ENCODE data around the gene STXBP4. TPM values are rescaled to one million over a fixed set of nuclear protein-coding genes. Genes with fewer than 3 reads are reported as not detected.

STXBP4 gene
- total RNA-seq, 1 experiment from 2014 or later: 16.5 TPM

- no CpG with 5 or more reads among the region's 1 CpG for WGBS (ENCODE audit: extremely low coverage, insufficient read length, low lambda C conversion rate)
- Mint-ChIP-seq H3K4me3 (no peak overlapping the region), H3K36me3 (ENCODE audit: insufficient read depth in 1 of 3, low read depth in 3 of 3) (no peaks in the 10 kb centered on the region), H3K4me1 (peaks cover 2 to 5% of the 10 kb centered on the region in 2 experiments), H3K27ac (no peak overlapping the region; a peak in 1 of 7 replicates), H3K9me3 (no peaks in the 10 kb centered on the region), H3K27me3 (ENCODE audit: low read depth) (no peaks in the 10 kb centered on the region)
- Histone ChIP-seq H3K79me1 (ENCODE audit: insufficient read depth, low read depth, low read length, poor library complexity, severe bottlenecking) (no peaks in the 10 kb centered on the region), H2BK120ac (ENCODE audit: low read depth, low read length, poor library complexity, severe bottlenecking) (no peak overlapping the region), H3K23ac (ENCODE audit: insufficient read length, low read depth, low read length) (no peak overlapping the region), H3K9ac (ENCODE audit: extremely low read depth, insufficient read length, low read length) (no peak overlapping the region), H2BK12ac (ENCODE audit: insufficient read length, low read depth, low read length) (no peak overlapping the region), H4K91ac (ENCODE audit: insufficient read length, low read depth, low read length) (no peak overlapping the region), H2BK15ac (ENCODE audit: low read depth, low read length) (no peak overlapping the region), H3K4ac (ENCODE audit: low read depth, low read length) (no peak overlapping the region), H3K14ac (ENCODE audit: insufficient read depth, low read length) (no peak overlapping the region), H2AK5ac (ENCODE audit: insufficient read length, low read length) (no peak overlapping the region), H3K9me3 (ENCODE audit: control insufficient read depth, low read depth, low read length) (no peaks in the 10 kb centered on the region), H2BK5ac (ENCODE audit: insufficient read length, low read length) (no peak overlapping the region), H3K27ac (ENCODE audit: insufficient read length, low read depth, low read length) (no peak overlapping the region), H3T11ph (ENCODE audit: low read length) (no peak overlapping the region), H3K18ac (ENCODE audit: insufficient read length, low read depth, low read length) (no peak overlapping the region), H4K8ac (replicated peaks; ENCODE audit: insufficient read length, low read depth, low read length) (no peak overlapping the region), H3K56ac (ENCODE audit: insufficient read length, low read depth, low read length) (no peak overlapping the region), H4K5ac (ENCODE audit: insufficient read length, low read depth, low read length) (no peak overlapping the region), H2AFZ (ENCODE audit: low read length) (no peak overlapping the region), H3K79me2 (ENCODE audit: insufficient read depth, low read length) (no peaks in the 10 kb centered on the region), H3K4me2 (ENCODE audit: insufficient read depth, insufficient read length, low read length) (no peak overlapping the region), H3K4me1 (ENCODE audit: insufficient read depth, low read length) (no peaks in the 10 kb centered on the region), H3K23me2 (ENCODE audit: insufficient read length, low read depth, low read length, poor library complexity, severe bottlenecking) (no peaks in the 10 kb centered on the region), H4K20me1 (ENCODE audit: control insufficient read depth, insufficient read depth, insufficient read length) (no peaks in the 10 kb centered on the region), H3K27me3 (ENCODE audit: insufficient read depth, low read length) (no peaks in the 10 kb centered on the region), H2BK20ac (ENCODE audit: low read depth, low read length, poor library complexity, severe bottlenecking) (no peak overlapping the region)
- TF ChIP-seq, protein P1, sequence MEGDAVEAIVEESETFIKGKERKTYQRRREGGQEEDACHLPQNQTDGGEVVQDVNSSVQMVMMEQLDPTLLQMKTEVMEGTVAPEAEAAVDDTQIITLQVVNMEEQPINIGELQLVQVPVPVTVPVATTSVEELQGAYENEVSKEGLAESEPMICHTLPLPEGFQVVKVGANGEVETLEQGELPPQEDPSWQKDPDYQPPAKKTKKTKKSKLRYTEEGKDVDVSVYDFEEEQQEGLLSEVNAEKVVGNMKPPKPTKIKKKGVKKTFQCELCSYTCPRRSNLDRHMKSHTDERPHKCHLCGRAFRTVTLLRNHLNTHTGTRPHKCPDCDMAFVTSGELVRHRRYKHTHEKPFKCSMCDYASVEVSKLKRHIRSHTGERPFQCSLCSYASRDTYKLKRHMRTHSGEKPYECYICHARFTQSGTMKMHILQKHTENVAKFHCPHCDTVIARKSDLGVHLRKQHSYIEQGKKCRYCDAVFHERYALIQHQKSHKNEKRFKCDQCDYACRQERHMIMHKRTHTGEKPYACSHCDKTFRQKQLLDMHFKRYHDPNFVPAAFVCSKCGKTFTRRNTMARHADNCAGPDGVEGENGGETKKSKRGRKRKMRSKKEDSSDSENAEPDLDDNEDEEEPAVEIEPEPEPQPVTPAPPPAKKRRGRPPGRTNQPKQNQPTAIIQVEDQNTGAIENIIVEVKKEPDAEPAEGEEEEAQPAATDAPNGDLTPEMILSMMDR (conservative IDR thresholded peaks at IDR 0.05): no peak
- DNase-seq: no peak
These were observed 99.3 kb downstream of the STXBP4 start for GRCh38 chr17:55067697-55068439.

Data from H9 (cell line).